Fibroblast of lung (primary cell): Measurements from ENCODE around the gene ROR2.

Source experiments
- EZH2 ChIP-seq: IDR thresholded peaks from 2 replicates; pipeline ENCODE4 v1.5.1; 2012; ENCODE audit warnings: low read length, control low read depth, mild to moderate bottlenecking; ENCODE audit errors: missing control alignments
- TF ChIP-seq, protein P1 (sequence below), 2 donors: IDR thresholded peaks in 1 of 2; conservative IDR thresholded peaks in 1 of 2; 1 replicate in 1 of 2; 2 replicates in 1 of 2; pipeline ENCODE4 v1.5.1; 2011 to 2012; ENCODE audit warnings: low read length in 2 of 2, control low read depth in 1 of 2, inconsistent platforms in 1 of 2, low read depth in 1 of 2, mild to moderate bottlenecking in 1 of 2

DNA sequence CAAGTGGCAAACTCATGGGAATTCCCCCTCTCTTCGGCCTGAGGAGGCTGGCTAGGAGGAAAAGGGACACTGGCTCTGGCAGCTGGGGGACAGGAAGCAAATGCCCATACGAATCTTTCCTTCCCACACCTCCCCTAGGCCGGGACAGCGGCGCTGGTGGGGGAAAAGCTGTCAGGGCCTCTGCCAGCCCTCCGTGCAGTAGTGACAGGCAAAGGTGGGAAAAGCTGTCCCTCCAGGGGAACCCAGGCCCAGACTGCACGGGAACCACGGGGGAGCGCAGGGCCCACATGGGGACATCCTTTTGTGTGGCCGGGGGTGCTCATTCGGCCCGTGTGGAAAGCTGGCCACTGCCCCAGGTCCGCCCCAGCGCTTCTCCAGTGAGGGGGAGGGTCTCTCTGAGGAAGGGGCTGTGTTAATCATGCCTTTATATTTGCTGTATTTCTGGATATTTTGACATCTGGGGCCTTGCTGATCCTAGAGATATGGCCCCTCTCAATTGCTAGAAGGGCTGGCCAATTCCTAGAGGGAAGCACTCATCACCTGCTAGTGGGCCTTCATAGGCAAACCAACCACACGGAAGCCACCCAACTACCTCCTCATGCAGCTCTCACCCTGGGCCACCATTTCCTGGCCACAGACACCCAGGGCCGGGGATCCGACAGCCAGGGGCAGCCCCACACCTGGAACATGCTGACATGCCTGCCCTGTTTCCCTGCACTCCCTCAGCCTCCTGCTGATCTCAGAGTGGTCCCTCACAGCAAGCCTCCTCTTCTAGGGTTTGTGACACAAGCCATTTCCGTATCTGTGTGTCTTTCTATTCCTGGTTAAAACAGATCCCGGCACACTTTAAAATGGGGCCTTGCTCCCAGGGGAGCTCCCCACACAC is 138.8 kb downstream of the ROR2 start:
- TF ChIP-seq, protein P1, sequence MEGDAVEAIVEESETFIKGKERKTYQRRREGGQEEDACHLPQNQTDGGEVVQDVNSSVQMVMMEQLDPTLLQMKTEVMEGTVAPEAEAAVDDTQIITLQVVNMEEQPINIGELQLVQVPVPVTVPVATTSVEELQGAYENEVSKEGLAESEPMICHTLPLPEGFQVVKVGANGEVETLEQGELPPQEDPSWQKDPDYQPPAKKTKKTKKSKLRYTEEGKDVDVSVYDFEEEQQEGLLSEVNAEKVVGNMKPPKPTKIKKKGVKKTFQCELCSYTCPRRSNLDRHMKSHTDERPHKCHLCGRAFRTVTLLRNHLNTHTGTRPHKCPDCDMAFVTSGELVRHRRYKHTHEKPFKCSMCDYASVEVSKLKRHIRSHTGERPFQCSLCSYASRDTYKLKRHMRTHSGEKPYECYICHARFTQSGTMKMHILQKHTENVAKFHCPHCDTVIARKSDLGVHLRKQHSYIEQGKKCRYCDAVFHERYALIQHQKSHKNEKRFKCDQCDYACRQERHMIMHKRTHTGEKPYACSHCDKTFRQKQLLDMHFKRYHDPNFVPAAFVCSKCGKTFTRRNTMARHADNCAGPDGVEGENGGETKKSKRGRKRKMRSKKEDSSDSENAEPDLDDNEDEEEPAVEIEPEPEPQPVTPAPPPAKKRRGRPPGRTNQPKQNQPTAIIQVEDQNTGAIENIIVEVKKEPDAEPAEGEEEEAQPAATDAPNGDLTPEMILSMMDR (conservative IDR thresholded peaks at IDR 0.05 in 1 of 2, IDR thresholded peaks at IDR 0.05 in 1 of 2; ENCODE audit: low read depth in 1 of 2, low read length in 2 of 2): no peak
- TF ChIP-seq EZH2: no peak
